ENCODE results near the gene NBEAL1. TPM values are rescaled to one million over a fixed set of nuclear protein-coding genes. Genes with fewer than 3 reads are reported as not detected.
"Not testable (repeated sequence)": the region's sequence is repeated elsewhere in the genome, so short reads cannot be mapped to it uniquely, and the experiment has no call there.

The NBEAL1 gene
- total and polyA plus RNA-seq, 2 of the 8 experiments (the other 6 are each of a cell fraction or from before 2014, with no cell fraction given), result 2.3 to 10.7 TPM

DNA sequence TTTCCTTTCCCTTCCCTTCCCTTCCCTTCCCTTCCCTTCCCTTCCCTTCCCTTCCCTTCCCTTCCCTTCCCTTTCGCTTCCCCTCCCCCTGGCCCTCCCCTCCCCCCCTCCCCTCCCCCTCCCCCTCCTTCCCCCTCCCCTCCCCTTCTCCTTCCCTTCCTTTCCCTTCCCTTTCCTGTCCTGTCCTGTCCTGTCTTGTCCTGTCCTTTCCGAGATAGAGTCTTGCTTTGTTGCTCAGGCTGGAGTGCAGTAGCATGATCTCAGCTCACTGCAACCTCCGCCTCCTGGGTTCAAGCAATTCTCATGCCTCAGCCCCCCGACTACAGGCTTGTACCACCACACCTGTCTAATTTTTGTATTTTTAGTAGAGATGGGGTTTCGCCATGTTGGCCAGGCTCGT, 24.5 kb downstream of the NBEAL1 start:
- H3K9me3 ChIP-seq (ENCODE audit: insufficient read depth in 2 of 2, low read depth in 1 of 2, low read length in 1 of 2); H3K14ac ChIP-seq (ENCODE audit: insufficient read length); H3K4me3 ChIP-seq (ENCODE audit: extremely low read depth in 1 of 4, insufficient read depth in 2 of 4, low read depth in 3 of 4, low read length in 4 of 4); H2BK15ac ChIP-seq (ENCODE audit: low read length); H2AFZ ChIP-seq (ENCODE audit: low read length); H3K4me1 ChIP-seq (replicated peaks in 1 of 4; ENCODE audit: control insufficient read depth in 3 of 4, insufficient read depth in 4 of 4, low read length in 3 of 4); H2AK5ac ChIP-seq (ENCODE audit: low read depth, low read length); FAIRE-seq; H2BK5ac ChIP-seq (ENCODE audit: low read depth, low read length); H3K18ac ChIP-seq (ENCODE audit: extremely low read depth, low read length); H3K27ac ChIP-seq (ENCODE audit: low read depth, low read length); H4K5ac ChIP-seq (ENCODE audit: insufficient read length, low read depth, low read length); H3K79me2 ChIP-seq (ENCODE audit: control insufficient read depth in 1 of 2, insufficient read depth in 2 of 2, low read length in 2 of 2); H4K20me1 ChIP-seq (replicated peaks in 1 of 2; ENCODE audit: control insufficient read depth in 1 of 2, insufficient read depth in 2 of 2, low read length in 2 of 2); H3K27me3 ChIP-seq (replicated peaks in 1 of 4; ENCODE audit: control insufficient read depth in 3 of 4, extremely low read depth in 1 of 4, insufficient read depth in 3 of 4, low read length in 3 of 4); H3K23me2 ChIP-seq (ENCODE audit: low read depth, low read length); H2BK120ac ChIP-seq (replicated peaks; ENCODE audit: low read depth, low read length); H3K4me2 ChIP-seq (ENCODE audit: insufficient read depth in 1 of 2, low read depth in 2 of 2, low read length in 2 of 2); H3K9ac ChIP-seq (replicated peaks in 1 of 4; ENCODE audit: extremely low read depth in 1 of 4, low read depth in 3 of 4, low read length in 3 of 4); CTCF ChIA-PET (ENCODE audit: partially characterized antibody); H4K91ac ChIP-seq (replicated peaks; ENCODE audit: insufficient read length, low read length); H3K56ac ChIP-seq (replicated peaks; ENCODE audit: insufficient read length, low read depth, low read length); H3K23ac ChIP-seq (ENCODE audit: insufficient read length); H4K8ac ChIP-seq (ENCODE audit: extremely low read depth, insufficient read depth, low read length); POLR2A ChIA-PET (ENCODE audit: partially characterized antibody); H3K79me1 ChIP-seq (ENCODE audit: low read depth, low read length); DNase-seq (ENCODE audit: low read depth in 1 of 2, low spot score in 2 of 2); H3K4ac ChIP-seq (replicated peaks; ENCODE audit: insufficient read length, low read depth, low read length); H3K36me3 ChIP-seq (ENCODE audit: control insufficient read depth in 2 of 4, insufficient read depth in 4 of 4, low read length in 3 of 4); H2BK12ac ChIP-seq (ENCODE audit: low read depth, low read length); H2BK20ac ChIP-seq (ENCODE audit: low read length): not testable (repeated sequence)
- 72% methylated on average over 4 of the region's 6 CpGs; no CpG with 5 or more reads in 1 of the 2 experiments for WGBS, 2 experiments (ENCODE audit: extremely low coverage in 1 of 2, insufficient coverage in 1 of 2, insufficient read length in 1 of 2, insufficient replicate concordance in 2 of 2, low coverage in 1 of 2, low lambda C conversion rate in 2 of 2, missing lambda C conversion rate in 1 of 2)
